Stimulated activated CD8-positive, alpha-beta memory T cell treated with anti-CD3 and anti-CD28 coated beads, Interleukin-7, amount 100 ng/mL, for 24 hours (primary cell): ENCODE results near the gene PAX6.
"Not testable (repeated sequence)": the region's sequence is repeated elsewhere in the genome, so short reads cannot be mapped to it uniquely, and the experiment has no call there.

Experiments used
- DNase-seq: peaks from one replicate; pipeline ENCODE4 v3.0.0-alpha.2; 2020; ENCODE audit warnings: low read depth

PAX6 gene

DNA sequence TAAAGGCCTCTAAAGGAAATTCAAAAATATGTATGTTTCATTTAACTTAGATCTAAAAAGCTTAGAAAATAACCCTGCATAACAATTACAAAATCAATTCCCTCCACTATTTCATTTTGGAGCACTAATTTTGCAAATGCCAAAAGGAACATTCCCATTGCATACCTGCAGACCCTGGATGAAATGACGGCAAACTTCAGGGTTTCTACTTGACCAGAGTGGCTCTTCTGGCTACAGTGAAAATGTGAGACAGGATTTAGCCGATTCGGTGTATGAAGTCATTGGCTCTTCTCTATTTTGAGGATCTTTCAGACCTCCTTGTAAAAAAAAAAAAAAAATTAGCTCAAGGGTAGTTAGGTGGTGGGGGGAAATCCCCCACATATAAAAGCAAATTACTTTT, 44.1 kb downstream of the PAX6 start:
- no peak for DNase-seq

DNA sequence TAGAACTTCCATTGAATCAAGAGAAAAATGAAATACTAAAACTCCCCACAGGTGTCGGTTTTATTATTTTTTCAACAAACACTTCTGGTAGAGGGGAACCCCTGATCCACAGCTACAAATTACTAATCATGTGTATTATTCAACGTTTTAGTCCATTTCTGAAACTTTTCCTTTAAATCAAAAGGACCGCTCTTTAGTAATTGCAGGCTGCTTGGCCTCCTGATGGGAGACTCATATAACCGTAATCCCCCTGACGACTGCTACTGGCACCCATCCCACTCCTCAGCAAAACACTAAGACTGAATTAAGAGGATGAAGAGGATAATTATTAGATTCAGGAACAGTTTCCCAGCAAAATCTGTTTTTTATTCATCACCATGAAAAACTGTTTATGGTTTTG, 46.4 kb downstream of the PAX6 start:
- DNase-seq, result no peak

DNA sequence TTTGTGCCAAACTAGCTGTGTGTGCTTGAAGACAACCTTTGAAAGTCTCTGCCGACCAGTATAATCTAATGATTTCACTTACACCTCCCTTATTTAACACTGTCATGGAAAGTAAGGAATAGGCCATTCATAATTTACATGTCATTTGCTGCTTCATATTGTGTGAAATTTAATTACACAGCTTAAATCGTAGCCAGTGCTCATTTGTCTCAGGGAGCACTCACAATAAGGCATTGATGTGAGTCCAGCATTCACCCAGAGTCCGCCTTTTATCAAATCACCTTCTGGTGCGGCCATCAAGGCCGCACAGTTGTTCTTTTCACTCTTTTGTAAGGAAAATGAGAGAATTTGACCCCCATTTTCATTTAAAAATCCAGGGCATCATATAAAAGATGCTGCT, 46.9 kb downstream of the PAX6 start:
- DNase-seq, result no peak

DNA sequence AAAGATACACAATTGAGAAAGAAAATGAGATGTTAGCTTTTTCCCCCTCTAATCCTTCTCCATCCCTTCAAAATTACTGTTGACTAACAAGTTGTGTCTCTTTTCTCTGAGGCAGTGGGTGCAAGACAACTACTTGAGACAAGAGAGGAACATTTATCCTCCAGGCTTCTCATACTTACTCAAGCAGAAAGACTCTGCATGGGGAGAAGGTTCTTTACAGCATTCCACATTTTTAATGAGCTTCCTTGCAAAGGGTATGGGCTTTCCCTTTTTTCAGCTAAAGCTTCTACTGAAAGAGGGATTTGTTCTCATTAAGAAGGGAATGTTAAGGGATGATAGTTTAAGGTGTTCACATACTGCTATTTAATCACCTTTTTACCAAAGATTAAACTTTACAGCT, 47.8 kb downstream of the PAX6 start:
- no peak for DNase-seq

DNA sequence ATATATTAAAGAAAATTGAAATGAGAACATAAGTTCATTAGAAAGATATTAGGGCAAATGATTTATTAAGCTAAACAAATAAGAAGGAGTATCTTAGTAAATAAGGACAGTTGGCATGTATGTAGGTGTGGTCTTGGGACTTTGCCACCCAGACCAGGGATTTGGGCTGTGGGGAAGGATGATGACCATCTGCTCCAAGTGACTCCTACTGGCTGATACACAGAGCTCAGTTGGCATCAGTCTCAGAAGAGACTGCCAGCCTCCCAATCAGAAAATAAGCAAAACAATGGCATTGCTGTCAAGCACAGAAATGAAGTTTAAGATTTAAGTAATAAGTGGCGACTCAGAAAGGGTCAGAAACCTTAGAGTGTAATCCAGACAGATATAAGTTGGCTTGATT, 49.5 kb downstream of the PAX6 start:
- no peak for DNase-seq

DNA sequence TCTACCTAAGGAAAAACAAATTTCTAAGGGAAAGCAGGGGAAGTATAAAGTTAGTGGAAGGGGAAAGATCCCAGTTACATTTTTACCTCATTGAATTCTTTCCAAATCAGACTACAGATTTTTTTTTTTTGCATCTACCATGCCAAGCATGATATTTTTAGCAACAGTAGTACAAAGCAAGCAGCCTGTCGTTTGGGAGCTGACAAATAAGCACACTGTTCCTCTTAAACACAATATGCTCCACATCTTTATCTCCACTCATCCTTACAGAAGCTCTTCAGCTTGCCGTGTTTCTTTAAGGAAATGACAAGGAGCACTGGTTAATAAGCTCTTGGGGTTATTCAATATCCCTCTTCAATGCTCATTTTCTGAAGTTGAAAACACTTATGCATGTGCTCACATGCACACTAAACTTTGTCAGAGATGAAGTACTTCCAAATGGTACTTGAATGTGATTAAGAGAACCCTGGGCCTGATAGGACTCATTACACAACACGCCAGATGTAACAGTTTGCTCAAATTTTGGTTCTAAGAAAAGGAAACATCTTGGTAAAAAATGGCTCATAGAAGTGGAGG, 53.8 kb downstream of the PAX6 start:
- DNase-seq, result no peak

DNA sequence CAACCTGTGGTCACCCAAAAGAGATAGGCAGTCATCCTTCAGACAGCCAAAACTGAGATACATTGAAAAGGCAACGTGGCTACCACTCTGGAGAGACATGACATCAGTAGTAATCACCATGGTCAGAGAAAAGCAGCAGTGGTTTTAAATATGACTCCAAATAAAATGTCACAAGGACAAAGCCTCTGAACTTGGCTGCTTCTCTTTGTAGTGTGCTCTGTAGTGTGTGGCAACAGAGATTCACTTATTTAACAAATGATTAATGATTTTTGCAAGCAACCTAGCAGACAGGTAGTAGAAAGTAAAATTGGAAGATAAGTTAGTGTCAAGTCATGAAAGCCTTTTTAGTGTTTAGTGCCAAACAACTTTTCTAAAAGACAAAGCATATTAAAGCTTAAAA, 63.5 kb downstream of the PAX6 start:
- DNase-seq, result no peak

DNA sequence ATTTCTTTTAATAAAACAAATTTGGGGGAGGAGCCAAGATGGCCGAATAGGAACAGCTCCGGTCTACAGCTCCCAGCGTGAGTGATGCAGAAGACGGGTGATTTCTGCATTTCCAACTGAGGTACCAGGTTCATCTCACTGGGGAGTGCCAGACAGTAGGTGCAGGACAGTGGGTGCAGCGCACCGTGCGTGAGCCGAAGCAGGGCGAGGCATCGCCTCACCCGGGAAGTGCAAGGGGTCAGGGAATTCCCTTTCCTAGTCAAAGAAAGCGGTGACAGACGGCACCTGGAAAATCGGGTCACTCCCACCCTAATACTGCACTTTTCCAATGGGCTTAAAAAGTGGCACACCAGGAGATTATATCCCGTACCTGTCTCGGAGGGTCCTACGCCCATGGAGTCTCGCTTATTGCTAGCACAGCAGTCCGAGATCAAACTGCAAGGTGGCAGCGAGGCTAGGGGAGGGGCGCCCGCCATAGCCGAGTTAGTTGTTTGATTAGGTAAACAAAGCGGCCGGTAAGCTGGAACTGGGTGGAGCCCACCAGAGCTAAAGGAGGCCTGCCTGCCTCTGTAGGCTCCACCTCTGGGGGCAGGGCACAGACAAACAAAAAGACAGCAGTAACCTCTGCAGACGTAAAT, 70.3 kb downstream of the PAX6 start:
- not testable (repeated sequence) for DNase-seq

DNA sequence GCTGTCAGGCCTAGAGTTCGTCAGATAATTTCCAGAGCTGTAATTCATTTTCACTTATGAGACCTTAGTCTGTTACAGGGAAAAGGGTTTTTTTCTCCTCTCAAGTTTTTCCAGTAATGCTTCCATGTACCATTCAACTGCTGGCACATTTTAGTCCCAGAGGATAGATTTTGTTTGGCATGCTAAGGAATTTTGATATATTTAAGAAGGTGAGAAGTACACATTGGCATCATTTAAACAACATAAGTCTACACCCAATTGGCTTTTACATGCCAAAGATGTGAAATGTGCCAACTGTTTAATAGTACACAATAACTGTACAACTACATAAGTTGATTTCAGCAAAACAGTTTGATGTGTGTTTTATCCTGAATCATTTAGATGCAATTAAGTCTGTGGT, 71.0 kb downstream of the PAX6 start:
- DNase-seq, result no peak
